ENCODE results near the gene TMEM132A. TPM values are rescaled to one million over a fixed set of nuclear protein-coding genes. Genes with fewer than 3 reads are reported as not detected.
A peak's percentile ranks its signal among the peaks of the same experiment; 100 is the strongest.

Gene TMEM132A
- total RNA-seq, 6 experiments from 2014 or later = 0.76 to 4.2 (median 1.7) TPM

DNA sequence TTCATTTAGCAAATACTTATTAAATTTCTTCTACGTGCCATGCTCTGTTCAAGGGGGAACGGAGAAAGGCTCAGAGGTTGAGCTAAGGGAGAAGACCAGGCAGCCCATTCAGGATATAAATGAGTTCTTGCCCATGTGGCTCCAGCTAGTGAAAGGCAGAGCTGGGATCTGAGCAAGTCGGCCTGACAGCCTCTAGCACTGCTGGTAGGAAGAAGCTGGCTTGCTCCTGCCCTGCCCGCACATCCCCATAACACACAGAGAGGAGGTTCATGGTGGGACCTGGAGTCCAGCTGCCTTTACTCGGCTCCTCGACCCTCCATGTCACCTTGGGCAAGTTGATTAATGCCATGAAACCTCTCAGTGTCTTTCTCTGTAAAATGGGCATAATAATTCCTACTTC is 25.8 kb downstream of the TMEM132A start:
- WGBS (ENCODE audit: insufficient coverage, low coverage, low lambda C conversion rate, missing lambda C conversion rate) = 72% methylated on average over 3 of the region's 6 CpGs
- Histone ChIP-seq H3K36me3 (no peaks in the 10 kb centered on the region), H3K27me3 (no peaks in the 10 kb centered on the region), H3K4me1 (peaks cover 0 to 5% (median 2%) of the 10 kb centered on the region in 4 donors), H3K9me3 (no peaks in the 10 kb centered on the region), H3K4me3 (peak overlapping the region in 2 of 3 donors; percentile 41 to 61), H3K27ac (no peak overlapping the region)
- TF ChIP-seq POLR2A (IDR thresholded peaks at IDR 0.05) = no peak
- TF ChIP-seq, protein P1, sequence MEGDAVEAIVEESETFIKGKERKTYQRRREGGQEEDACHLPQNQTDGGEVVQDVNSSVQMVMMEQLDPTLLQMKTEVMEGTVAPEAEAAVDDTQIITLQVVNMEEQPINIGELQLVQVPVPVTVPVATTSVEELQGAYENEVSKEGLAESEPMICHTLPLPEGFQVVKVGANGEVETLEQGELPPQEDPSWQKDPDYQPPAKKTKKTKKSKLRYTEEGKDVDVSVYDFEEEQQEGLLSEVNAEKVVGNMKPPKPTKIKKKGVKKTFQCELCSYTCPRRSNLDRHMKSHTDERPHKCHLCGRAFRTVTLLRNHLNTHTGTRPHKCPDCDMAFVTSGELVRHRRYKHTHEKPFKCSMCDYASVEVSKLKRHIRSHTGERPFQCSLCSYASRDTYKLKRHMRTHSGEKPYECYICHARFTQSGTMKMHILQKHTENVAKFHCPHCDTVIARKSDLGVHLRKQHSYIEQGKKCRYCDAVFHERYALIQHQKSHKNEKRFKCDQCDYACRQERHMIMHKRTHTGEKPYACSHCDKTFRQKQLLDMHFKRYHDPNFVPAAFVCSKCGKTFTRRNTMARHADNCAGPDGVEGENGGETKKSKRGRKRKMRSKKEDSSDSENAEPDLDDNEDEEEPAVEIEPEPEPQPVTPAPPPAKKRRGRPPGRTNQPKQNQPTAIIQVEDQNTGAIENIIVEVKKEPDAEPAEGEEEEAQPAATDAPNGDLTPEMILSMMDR (IDR thresholded peaks at IDR 0.05) = no peak
- no peak for DNase-seq
- no peak for ATAC-seq
- intact Hi-C loops (cut with DNase I) = no loop called here

DNA sequence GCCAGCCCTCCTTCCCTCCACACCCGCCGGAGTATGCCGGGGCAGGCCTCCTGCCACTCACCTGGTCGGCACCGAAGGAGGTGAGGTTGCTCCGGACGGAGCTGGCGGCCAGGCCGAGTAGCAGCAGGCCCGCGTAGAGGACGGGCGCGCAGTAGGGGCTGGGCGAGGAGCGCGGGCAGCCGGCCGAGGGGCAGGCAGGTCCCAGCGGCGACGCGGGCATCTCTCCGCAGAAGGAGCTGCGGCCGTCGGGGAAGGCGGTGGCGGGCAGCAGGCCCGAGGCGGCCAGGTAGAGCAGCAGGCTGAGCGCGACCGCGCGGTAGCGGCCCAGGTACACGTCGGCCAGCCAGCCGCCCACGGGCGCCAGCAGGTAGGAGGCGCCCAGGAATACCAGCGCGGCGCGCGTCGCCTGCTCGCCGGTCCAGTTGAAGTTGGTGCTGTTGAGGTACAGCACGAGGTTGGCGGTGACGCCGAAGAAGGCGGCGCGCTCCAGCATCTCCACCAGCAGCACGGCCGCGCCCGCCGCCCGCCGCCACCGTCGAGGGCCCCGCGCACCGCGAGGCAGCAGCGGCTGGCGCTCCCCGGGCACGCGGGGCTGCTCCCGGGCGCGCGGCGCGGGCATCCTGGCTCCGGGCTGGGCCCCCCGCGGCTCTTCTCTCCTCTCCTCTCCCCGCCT is 26.8 kb downstream of the TMEM132A start:
- no peaks in the 10 kb centered on the region for H3K36me3 ChIP-seq
- ATAC-seq = peak; percentile 12 to 42 (median 30)
- 22% methylated on average over 12 of the region's 86 CpGs for WGBS (ENCODE audit: insufficient coverage, low coverage, low lambda C conversion rate, missing lambda C conversion rate)
- intact Hi-C loops (cut with DNase I) = no loop called here
- peak overlapping the region; percentile 41 to 61 (median 58) for H3K4me3 ChIP-seq
- no peaks in the 10 kb centered on the region for H3K27me3 ChIP-seq
- peak in 1 of 3 donors; percentile 48 for DNase-seq
- TF ChIP-seq, protein P1 (IDR thresholded peaks at IDR 0.05) = no peak
- TF ChIP-seq POLR2A (IDR thresholded peaks at IDR 0.05) = no peak
- H3K4me1 ChIP-seq = peaks cover 0 to 5% (median 2%) of the 10 kb centered on the region in 4 donors
- peak overlapping the region; percentile 51 to 75 (median 70) for H3K27ac ChIP-seq
- H3K9me3 ChIP-seq = no peaks in the 10 kb centered on the region

DNA sequence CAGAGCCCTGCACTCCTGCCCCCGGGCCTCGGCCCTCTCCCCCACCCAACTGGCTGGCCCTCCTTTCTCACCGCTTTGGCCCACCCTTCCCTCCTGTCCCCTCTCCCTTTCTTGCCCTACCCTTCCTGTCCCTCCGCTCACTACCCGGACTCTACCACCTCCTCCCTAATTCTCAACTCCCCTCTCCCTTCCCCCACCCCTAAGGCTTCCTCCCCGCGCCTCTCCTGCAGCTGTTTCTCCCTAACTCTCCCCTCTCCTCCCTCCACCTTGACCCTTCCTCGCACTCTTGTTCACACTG is 27.3 kb downstream of the TMEM132A start:
- DNase-seq = no peak
- Histone ChIP-seq H3K9me3 (no peaks in the 10 kb centered on the region), H3K27me3 (no peaks in the 10 kb centered on the region), H3K4me1 (peaks cover 0 to 5% (median 2%) of the 10 kb centered on the region in 4 donors), H3K27ac (peak overlapping the region; percentile 51 to 75 (median 70)), H3K4me3 (peak overlapping the region; percentile 41 to 61 (median 58)), H3K36me3 (no peaks in the 10 kb centered on the region)
- TF ChIP-seq POLR2A (IDR thresholded peaks at IDR 0.05) = no peak
- TF ChIP-seq, protein P1 (IDR thresholded peaks at IDR 0.05) = no peak
- peak; percentile 20 to 38 (median 21) for ATAC-seq
- intact Hi-C loops (cut with DNase I) = no loop called here
- WGBS (ENCODE audit: insufficient coverage, low coverage, low lambda C conversion rate, missing lambda C conversion rate) = 12% methylated on average over 7 of the region's 8 CpGs

DNA sequence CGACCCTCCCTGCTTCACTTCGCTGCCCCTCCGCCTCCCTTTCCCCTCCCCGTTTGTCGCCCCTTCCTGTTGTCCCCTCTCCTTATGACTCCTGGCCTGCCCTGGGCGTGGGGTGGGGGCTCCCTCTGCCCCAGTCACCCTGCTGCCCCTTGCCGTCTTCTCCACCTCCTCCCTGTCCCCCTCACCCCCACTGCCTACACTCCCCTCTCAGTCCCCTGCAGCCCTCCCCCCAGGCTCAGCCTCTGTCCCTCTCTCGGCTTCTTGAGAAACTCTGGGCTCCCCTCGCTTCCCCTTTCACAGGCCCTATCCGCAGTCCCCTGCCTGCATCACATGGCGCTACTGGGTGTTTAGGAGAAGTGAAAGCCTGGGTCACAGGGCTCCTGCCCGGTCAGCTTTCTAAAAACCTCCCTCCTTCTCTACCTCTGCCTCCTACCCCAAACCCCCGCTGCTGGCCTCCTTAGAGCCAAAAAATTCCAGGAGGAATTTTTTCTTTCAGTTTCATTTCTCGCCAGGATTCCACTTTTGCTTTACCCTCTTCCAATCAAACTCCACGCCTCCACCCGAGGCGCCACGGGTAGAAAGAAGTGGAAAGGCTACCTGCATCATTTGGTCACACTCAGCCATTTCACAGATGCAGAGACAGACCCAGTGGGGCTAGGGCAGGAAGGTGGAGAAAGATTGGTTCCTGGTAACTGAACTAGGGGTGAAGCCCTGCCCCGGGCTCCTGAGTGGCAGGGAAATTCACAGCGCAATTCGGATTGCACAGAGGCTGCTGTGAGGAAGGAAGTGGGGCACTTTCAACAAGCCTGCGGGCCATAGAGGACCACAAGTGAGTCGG is 27.9 kb downstream of the TMEM132A start, which contains the start of gene SLC15A3:
Gene SLC15A3, minus strand, starts transcription at position 273 of the 838 bp plus-strand sequence. CDS start 625 bp downstream, outside the sequence.
- no peaks in the 10 kb centered on the region for H3K9me3 ChIP-seq
- peak; percentile 41 for TF ChIP-seq POLR2A (IDR thresholded peaks at IDR 0.05)
- TF ChIP-seq, protein P1 (IDR thresholded peaks at IDR 0.05) = no peak
- H3K4me1 ChIP-seq = peaks cover 0 to 5% (median 2%) of the 10 kb centered on the region in 4 donors
- peak; percentile 69 to 80 (median 76) for DNase-seq
- no peaks in the 10 kb centered on the region for H3K36me3 ChIP-seq
- peak; percentile 74 to 77 (median 76) for ATAC-seq
- WGBS (ENCODE audit: insufficient coverage, low coverage, low lambda C conversion rate, missing lambda C conversion rate) = 8% methylated on average over 18 of the region's 23 CpGs
- H3K27ac ChIP-seq = peak within 1 kb of the TSS; percentile 51 to 75 (median 70)
- no peaks in the 10 kb centered on the region for H3K27me3 ChIP-seq
- intact Hi-C loops (cut with DNase I) = no loop called here
- peak within 1 kb of the TSS; percentile 41 to 61 (median 58) for H3K4me3 ChIP-seq
